SU-DHL-6 (cell line): ENCODE data around the gene SNX30.

Source experiments
- EZH2phosphoT487 ChIP-seq: fragments of 200-600 bp; sonication (generic), shearing (Covaris generic); conservative IDR thresholded peaks from 2 replicates; pipeline ENCODE4 v1.6.1; 2018; ENCODE audit warnings: mild to moderate bottlenecking, antibody characterized with exemption, low read length, moderate library complexity, mixed read lengths
- TF ChIP-seq, protein P1 (sequence below): fragments of 200-600 bp; sonication (generic); IDR thresholded peaks from one replicate; pipeline ENCODE4 v1.5.1; 2017; ENCODE audit warnings: antibody characterized with exemption, mild to moderate bottlenecking, low read length, moderate library complexity; ENCODE audit not compliant: insufficient read depth, poor library complexity, severe bottlenecking

DNA sequence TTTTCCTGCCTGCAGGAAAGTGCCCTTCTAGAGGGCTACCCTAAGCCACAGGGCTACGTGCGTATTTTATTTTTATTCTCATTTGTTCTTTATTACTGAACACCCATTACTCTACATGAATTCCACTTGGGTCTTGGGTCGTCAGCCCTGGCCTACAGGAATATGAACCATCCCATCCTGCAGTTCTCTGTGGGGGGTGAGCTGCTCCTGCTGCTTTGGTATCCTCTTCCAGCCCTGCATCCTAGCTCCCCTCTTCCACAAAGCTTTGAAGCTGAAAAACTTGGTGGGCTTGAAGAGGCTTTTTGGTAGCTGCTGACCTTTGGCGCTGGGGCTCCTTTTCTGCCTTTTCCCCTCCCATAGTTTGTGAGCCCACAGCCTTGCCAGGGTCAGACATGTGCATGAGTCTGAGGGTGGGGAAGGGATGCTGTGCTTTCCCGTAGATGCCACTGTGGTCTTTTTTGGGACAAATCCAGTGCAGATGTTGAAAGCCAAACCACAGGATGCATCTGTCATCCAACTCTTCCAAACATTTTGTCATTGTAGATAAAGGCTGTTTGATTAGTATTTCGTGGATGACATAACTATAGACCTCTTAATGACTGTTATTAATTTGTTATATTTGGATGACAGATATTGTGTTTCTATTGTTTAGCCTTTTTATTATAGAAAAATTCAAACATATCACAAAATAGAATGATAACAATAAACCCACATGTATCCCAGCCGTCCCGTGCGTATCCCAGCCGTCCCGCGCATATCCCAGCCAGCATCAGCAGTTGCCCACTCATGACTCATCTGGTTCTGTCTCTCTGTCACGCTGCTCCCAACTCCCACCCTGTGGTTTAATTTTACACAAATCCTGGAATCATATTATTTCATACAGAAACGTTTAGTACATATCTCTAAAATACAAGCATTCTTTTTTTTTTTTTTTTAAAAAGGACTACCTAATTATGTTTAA is 96.2 kb downstream of the SNX30 start:
- TF ChIP-seq, protein P1, sequence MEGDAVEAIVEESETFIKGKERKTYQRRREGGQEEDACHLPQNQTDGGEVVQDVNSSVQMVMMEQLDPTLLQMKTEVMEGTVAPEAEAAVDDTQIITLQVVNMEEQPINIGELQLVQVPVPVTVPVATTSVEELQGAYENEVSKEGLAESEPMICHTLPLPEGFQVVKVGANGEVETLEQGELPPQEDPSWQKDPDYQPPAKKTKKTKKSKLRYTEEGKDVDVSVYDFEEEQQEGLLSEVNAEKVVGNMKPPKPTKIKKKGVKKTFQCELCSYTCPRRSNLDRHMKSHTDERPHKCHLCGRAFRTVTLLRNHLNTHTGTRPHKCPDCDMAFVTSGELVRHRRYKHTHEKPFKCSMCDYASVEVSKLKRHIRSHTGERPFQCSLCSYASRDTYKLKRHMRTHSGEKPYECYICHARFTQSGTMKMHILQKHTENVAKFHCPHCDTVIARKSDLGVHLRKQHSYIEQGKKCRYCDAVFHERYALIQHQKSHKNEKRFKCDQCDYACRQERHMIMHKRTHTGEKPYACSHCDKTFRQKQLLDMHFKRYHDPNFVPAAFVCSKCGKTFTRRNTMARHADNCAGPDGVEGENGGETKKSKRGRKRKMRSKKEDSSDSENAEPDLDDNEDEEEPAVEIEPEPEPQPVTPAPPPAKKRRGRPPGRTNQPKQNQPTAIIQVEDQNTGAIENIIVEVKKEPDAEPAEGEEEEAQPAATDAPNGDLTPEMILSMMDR = no peak
- no peak for TF ChIP-seq EZH2phosphoT487
